ENCODE results near the gene SIAH3. TPM values are rescaled to one million over a fixed set of nuclear protein-coding genes. Genes with fewer than 3 reads are reported as not detected.
"Not testable (repeated sequence)": the region's sequence is repeated elsewhere in the genome, so short reads cannot be mapped to it uniquely, and the experiment has no call there.

Gene SIAH3
- total RNA-seq (2014; rRNA removed; shearing (Covaris generic)), result not detected in 2 replicates

- DNase-seq (ENCODE audit: low spot score), result no peak
Observed at GRCh38 chr13:45851171-45851921, at the start of gene SIAH3. Gene SIAH3, minus strand, starts transcription at chr13:45851753. Its CDS starts 124 bp downstream, at chr13:45851629.

DNA sequence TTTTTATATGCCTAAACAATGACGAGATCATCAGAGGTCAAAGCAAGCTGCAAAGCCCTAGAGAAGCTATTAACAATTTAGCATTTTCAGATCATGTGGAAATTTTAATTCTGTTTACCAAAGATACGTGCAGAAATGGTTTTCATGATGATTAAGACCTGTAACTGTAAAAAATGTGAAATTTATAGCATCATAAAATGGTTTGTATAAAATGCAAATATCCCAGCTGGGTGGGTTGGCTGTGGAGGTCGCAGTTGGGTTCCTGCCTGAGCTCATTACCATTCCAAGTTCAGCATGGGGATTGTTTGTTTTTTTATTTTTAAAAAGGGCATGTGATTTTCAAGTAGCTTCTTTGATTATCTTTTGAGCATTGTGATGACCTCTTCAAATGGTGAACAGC is 47.9 kb upstream of the SIAH3 start:
- no peak for DNase-seq (ENCODE audit: low spot score)

DNA sequence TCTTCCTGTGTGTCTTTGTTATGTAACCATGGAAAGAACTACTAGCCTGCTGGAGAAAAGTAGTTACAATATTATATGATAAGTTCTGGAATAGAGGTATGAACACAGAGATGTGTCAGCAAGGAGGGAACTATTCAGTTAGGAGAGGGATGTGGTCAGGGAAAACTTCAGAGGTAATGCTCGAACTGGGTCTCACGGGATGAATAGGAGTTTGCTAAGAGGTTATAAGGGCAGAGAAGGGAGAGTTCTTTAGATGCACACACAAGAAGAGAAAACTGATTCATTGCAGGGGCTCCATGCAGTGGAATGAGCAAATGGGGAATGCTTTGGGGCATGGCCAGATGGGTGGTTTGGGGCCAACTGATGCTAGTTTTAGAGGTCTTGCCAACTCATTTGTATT is 46.0 kb upstream of the SIAH3 start:
- DNase-seq (ENCODE audit: low spot score), result no peak

GRCh38 chr13:45896285-45896684 is 44.7 kb upstream of the SIAH3 start:
- no peak for DNase-seq (ENCODE audit: low spot score)

GRCh38 chr13:45895881-45896280 is 44.3 kb upstream of the SIAH3 start:
- DNase-seq (ENCODE audit: low spot score), result no peak

DNA sequence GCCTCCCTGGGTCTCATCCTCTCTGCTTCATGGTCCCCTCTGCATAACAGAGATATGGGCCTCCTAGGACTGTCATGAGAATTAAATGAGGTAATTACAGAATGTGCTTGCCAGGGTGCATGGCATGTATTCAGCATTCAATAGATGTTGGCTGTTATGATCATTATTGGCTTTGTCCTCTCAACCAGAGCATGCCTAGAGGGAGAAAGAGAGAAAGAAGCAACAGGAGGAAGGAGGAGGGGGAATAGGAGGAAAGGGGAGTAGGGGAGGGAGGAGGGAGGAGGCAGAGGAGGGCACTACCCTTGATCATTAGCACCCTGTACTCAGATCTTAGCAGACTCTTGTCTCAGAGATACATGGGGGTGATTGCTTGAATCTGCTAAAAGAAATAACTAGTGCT is 41.0 kb upstream of the SIAH3 start:
- DNase-seq (ENCODE audit: low spot score), result no peak

DNA sequence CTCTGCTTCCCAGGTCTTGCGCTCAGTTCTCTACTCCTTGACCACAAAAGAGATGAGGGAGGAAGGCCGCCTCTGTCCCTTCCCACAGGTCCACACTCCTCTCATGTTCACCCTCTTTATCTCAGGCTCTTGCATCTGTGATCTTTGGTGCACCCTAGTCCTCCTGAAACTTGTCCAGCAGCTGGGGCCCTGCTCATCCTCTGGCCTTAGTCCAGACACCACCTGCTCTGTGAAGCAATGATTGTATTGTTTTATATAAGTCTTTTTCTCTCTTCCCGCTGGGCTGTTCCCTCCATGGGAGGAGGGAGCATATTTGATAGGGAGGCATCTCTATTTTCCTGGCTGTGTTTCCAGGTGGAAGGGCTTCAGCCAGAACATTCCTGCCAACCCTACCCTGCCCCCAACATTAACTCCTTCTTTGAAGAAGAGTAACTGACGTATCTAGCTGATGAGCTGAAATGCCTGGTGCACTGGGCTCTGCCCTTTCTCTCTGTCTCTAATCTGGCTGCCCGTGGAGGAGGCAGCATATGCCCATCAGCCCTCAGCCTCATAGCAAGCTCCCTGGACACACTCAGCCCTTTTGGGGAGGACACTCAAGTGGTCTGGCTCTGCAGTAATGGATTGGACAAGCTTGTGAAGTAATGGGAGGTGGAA is 38.2 kb upstream of the SIAH3 start:
- no peak for DNase-seq (ENCODE audit: low spot score)

DNA sequence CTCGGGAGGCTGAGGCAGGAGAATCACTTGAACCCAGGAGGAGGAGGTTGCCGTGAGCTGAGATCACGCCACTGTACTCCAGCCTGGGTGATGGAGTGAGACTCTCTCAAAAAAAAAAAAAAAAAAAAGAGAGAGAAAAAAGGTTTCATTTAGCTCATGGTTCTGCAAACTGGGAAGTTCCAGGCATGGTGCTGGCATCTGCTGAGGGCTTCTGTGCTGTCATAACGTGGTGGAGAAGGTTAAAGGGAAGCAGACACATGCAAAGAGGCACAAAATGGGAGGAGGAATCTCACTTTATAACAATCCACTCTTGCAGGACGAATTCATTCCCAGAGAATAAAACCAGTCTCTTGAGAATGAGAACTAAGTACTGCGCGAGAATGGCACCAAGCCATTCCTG is 34.9 kb upstream of the SIAH3 start:
- no peak for DNase-seq (ENCODE audit: low spot score)

- DNase-seq (ENCODE audit: low spot score), result no peak
Observed at GRCh38 chr13:45885194-45885593, 33.6 kb upstream of the SIAH3 start.

GRCh38 chr13:45882626-45883025 is 31.1 kb upstream of the SIAH3 start:
- DNase-seq (ENCODE audit: low spot score), result no peak

DNA sequence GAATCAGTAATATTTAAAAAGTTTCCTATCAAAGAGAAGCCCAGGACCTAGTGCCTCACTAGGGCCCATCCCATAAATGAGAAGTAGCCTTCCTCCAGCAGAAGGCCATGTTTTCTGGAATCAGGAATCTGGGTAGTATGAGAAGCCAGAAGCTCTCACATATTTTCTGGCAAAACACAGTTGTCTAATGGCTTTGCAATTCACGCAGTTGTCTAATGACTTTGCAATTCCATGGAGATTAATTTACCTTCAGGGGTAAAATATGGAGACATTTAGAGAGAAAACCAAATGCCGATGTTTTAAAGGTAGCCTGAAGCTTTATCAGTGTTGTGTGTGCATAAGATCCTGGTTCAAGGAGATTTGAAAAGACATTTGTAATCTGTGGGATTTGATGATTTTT is 29.8 kb upstream of the SIAH3 start:
- no peak for DNase-seq (ENCODE audit: low spot score)

GRCh38 chr13:45880242-45880641 is 28.7 kb upstream of the SIAH3 start:
- no peak for DNase-seq (ENCODE audit: low spot score)

DNA sequence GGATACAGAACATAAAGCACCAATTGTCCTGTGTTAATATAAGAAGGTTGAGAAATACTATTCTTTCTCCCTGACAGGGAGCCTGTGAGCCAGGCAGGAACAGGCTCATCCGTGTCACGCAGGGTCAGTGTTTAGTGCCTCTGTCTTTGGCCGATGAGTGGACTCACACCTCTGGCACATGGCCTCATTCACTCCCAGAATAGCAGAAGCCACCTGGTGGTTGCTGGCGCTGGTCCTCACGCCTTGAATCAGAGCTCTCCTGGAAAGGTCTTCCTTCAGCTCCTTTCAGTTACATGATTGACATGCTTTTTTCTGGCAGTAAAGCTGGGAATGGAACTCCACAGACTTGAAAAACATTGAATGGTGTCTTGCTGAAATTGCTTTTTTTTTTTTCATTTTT is 28.1 kb upstream of the SIAH3 start:
- DNase-seq (ENCODE audit: low spot score), result no peak

DNA sequence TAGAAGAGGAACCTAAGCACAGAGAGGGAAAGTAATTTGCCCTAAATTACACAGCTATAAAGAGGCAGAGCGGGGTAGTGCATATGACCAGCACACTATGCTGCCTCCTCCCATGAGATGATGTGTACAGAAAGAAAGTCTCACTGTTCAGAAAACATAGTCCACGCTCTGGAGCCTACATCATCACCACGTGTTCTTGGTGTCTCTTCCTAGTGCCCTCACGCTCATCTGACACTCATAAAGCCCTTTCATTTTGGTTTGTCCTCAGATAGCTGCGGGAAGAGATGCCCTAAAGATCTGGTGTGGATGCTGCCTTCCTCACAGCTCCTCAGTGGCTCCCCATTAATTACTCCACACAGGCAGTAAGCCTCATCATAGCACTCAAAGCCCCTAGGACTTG is 27.4 kb upstream of the SIAH3 start:
- DNase-seq (ENCODE audit: low spot score), result no peak

DNA sequence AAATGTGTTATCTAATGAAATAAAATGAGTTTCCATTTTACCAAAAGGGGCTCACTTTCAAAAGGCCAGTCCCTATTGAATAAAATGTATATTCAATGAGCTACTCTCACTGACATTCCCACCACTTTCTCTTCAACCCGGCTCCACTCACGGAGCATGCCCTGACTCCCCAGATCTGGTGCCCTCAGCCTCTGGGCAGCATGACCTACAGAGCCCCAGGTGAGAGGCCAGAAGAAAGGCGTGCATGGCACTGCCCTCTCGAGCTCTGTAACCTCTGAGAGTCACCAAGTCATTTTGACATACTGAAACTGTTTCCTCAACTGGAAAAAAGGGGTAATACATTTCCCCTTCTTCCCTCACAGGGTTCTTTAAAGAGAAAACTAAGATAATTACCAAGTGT is 25.2 kb upstream of the SIAH3 start:
- DNase-seq (ENCODE audit: low spot score), result no peak

DNA sequence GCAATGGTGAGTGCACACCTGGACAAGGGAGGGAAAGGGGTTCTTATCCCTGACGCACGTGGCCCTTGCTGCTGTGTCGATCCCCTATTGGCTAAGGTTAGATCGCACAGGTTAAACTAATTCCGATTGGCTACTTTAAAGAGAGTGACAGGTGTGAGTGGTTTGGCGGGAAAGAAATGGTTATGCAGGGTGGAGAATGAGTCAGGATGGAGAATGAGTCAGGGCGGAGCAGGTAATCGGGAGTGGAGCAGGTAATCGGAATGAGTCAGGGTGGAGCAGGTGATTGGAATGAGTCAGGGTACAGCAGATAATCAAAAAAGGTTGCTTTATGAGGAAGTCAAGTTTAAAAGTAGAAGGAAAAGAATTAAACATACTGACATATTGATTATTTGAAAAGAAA is 24.4 kb upstream of the SIAH3 start:
- DNase-seq (ENCODE audit: low spot score), result no peak

- DNase-seq (ENCODE audit: low spot score), result no peak
Observed at GRCh38 chr13:45873491-45874325, 22.2 kb upstream of the SIAH3 start.

DNA sequence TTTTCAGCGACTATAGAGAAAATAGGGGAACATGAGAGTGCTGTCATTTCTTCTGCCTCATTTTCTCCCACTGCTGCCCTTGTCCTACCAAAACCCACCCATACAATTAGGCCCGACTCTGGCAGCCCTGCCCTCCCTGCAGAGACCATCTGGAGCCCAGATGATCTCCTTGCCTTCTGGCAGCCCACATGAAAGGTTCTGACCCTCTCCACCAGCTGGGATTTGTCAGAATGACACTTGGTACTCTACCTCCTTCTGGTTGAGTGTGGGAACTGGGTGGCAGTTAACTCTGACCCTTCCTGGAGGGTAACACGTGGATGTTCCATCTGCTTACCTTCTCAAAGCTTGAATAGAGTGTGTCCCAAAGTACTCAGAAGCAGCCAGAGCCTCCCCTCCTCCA is 21.0 kb upstream of the SIAH3 start:
- no peak for DNase-seq (ENCODE audit: low spot score)

GRCh38 chr13:45871201-45871600 is 19.6 kb upstream of the SIAH3 start:
- DNase-seq (ENCODE audit: low spot score), result not testable (repeated sequence)

- DNase-seq (ENCODE audit: low spot score), result no peak
Observed at GRCh38 chr13:45870232-45870631, 18.7 kb upstream of the SIAH3 start.

- DNase-seq (ENCODE audit: low spot score), result no peak
Observed at GRCh38 chr13:45865414-45865813, 13.9 kb upstream of the SIAH3 start.

DNA sequence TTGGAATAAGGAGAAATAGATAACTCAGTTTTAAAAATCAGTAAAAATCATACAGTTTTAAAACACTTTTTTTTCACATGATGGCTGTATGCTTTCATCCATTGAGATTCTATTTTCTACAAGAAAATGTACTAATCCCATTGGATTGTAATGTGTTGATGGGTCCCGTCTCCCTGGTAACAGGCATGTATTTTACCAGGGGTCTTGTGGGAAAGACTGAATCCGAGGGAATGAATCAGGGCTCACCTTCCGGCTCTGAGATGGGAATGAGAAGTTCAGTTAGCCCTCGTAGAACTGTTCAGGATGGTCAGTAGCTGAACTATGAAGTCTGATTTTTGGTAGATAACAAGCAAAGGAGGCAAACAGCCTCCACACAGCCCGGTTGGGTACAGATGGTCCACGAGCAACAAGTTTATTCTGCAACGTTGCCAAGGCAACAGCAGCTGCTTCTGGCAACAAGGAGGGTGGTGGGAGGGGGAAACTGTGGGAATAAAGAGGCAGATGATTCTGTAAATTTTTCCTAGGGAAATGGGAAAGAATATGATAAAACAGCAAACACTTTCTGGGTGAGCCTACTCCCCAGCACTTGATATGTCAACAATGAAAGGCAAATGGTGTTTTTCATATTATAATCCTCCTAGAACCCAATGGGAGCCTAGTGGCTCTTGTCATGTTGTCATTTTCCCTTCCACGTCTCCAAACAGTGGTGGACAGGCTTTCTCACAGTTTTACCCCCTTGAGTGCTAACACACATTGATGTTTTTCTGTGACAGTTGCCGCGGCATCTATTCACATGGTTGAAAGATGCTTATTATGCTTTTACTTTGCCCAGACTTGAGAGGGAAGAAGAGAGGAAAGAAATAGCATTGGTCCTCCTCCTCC is 12.4 kb upstream of the SIAH3 start:
- no peak for DNase-seq (ENCODE audit: low spot score)
